Retinal pigment epithelial cell (primary cell): Measurements from ENCODE around the gene POLD4.

Experiments used
- DNase-seq: peaks from one replicate; pipeline ENCODE4 v3.0.0-alpha.2; 2010; ENCODE audit warnings: low read depth
- H3K4me3 ChIP-seq: 2 replicates; pipeline ENCODE4 v1.5.1; 2011; ENCODE audit warnings: mild to moderate bottlenecking, low read length, control low read depth, moderate library complexity
- CTCF ChIP-seq: conservative IDR thresholded peaks from 2 replicates; pipeline ENCODE4 v1.5.1; 2011; ENCODE audit warnings: low read depth, low read length, control low read depth, inconsistent platforms

Gene POLD4

GRCh38 chr11:67368621-67369020, 15.3 kb upstream of the POLD4 start:
- no peak overlapping the region for H3K4me3 ChIP-seq
- no peak for DNase-seq
- TF ChIP-seq CTCF, result no peak

GRCh38 chr11:67367761-67368227, 14.4 kb upstream of the POLD4 start:
- DNase-seq, result no peak
- TF ChIP-seq CTCF, result no peak
- H3K4me3 ChIP-seq, result no peak overlapping the region

GRCh38 chr11:67366961-67367760, 13.8 kb upstream of the POLD4 start:
- H3K4me3 ChIP-seq, result no peak overlapping the region
- no peak for DNase-seq

GRCh38 chr11:67366546-67366945, 13.2 kb upstream of the POLD4 start:
- no peak overlapping the region for H3K4me3 ChIP-seq
- no peak for DNase-seq

More at GRCh38 chr11:67366961-67367760, 13.8 kb upstream of the POLD4 start:
- TF ChIP-seq CTCF, result no peak

GRCh38 chr11:67365736-67366444, 12.5 kb upstream of the POLD4 start:
- no peak overlapping the region for H3K4me3 ChIP-seq
- TF ChIP-seq CTCF, result no peak
- DNase-seq, result no peak

More at GRCh38 chr11:67366546-67366945, 13.2 kb upstream of the POLD4 start:
- TF ChIP-seq CTCF, result no peak

GRCh38 chr11:67364783-67365722, 11.7 kb upstream of the POLD4 start:
- no peak for DNase-seq
- no peak for TF ChIP-seq CTCF
- no peak overlapping the region for H3K4me3 ChIP-seq
